DOHH2 (cell line): ENCODE data around the gene SCAP.

Source experiments
- EZH2phosphoT487 ChIP-seq: fragments of 200-600 bp; sonication (generic); IDR thresholded peaks from 2 replicates; pipeline ENCODE4 v1.6.1; 2017; ENCODE audit warnings: borderline replicate concordance, mild to moderate bottlenecking, antibody characterized with exemption, low read length, moderate library complexity, mixed read lengths
- TF ChIP-seq, protein P1 (sequence below): fragments of 200-600 bp; sonication (generic); IDR thresholded peaks from one replicate; pipeline ENCODE4 v1.5.1; 2014; ENCODE audit warnings: antibody characterized with exemption, mild to moderate bottlenecking, low read depth, low read length; ENCODE audit not compliant: poor library complexity, severe bottlenecking

DNA sequence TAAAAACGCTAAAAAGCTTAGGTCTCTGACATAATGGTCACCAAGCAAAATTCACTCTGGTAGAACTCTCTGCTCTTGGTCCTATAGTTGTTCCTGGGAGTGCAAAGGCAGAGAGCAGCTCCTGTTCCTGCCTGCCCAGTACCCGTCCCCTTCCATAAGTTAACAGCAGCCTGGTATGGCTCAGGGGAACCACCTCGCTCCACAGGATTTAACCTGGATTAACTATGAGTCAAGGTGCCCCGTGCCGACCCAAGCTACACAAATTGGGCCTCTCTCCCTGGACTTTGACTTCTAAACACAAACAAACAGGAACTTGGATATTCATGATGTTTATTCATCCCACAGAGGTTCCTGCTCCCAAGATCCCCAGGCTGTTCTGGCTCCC lies 32.1 kb downstream of the SCAP start:
- TF ChIP-seq, protein P1, sequence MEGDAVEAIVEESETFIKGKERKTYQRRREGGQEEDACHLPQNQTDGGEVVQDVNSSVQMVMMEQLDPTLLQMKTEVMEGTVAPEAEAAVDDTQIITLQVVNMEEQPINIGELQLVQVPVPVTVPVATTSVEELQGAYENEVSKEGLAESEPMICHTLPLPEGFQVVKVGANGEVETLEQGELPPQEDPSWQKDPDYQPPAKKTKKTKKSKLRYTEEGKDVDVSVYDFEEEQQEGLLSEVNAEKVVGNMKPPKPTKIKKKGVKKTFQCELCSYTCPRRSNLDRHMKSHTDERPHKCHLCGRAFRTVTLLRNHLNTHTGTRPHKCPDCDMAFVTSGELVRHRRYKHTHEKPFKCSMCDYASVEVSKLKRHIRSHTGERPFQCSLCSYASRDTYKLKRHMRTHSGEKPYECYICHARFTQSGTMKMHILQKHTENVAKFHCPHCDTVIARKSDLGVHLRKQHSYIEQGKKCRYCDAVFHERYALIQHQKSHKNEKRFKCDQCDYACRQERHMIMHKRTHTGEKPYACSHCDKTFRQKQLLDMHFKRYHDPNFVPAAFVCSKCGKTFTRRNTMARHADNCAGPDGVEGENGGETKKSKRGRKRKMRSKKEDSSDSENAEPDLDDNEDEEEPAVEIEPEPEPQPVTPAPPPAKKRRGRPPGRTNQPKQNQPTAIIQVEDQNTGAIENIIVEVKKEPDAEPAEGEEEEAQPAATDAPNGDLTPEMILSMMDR, result no peak
- no peak for TF ChIP-seq EZH2phosphoT487
